IPS-20b (cell line): ENCODE data around the gene DCC.

Source experiments
- H3K27ac ChIP-seq: one replicate; pipeline ENCODE4 v1.5.1; 2013; ENCODE audit warnings: low read length
- H3K27me3 ChIP-seq: 2 replicates; pipeline ENCODE4 v1.6.1; 2013; ENCODE audit warnings: mild to moderate bottlenecking, low read length, inconsistent platforms; ENCODE audit not compliant: insufficient read depth
- H3K36me3 ChIP-seq: 2 replicates; pipeline ENCODE4 v1.6.1; 2013; ENCODE audit warnings: low read depth, mild to moderate bottlenecking, inconsistent platforms, low read length, moderate library complexity; ENCODE audit not compliant: insufficient read depth
- H3K4me1 ChIP-seq: 2 replicates; pipeline ENCODE4 v1.6.1; 2013; ENCODE audit warnings: mild to moderate bottlenecking, control low read depth, inconsistent platforms, low read length, moderate library complexity; ENCODE audit not compliant: insufficient read depth
- H3K4me3 ChIP-seq: 2 replicates; pipeline ENCODE4 v1.5.1; 2013; ENCODE audit warnings: mild to moderate bottlenecking, low read length, inconsistent platforms
- H3K9ac ChIP-seq: 2 replicates; pipeline ENCODE4 v1.6.1; 2013; ENCODE audit warnings: low read depth, mild to moderate bottlenecking, inconsistent platforms, low read length, moderate library complexity
- H3K9me3 ChIP-seq: 2 replicates; pipeline ENCODE4 v1.6.1; 2013; ENCODE audit warnings: mild to moderate bottlenecking, low read depth, low read length, inconsistent platforms; ENCODE audit not compliant: insufficient read depth

The DCC gene

GRCh38 chr18:52715421-52715820 is 375.4 kb downstream of the DCC start:
- H3K9me3 ChIP-seq = no peaks in the 10 kb centered on the region
- no peak overlapping the region for H3K27ac ChIP-seq
- H3K36me3 ChIP-seq = no peaks in the 10 kb centered on the region

DNA sequence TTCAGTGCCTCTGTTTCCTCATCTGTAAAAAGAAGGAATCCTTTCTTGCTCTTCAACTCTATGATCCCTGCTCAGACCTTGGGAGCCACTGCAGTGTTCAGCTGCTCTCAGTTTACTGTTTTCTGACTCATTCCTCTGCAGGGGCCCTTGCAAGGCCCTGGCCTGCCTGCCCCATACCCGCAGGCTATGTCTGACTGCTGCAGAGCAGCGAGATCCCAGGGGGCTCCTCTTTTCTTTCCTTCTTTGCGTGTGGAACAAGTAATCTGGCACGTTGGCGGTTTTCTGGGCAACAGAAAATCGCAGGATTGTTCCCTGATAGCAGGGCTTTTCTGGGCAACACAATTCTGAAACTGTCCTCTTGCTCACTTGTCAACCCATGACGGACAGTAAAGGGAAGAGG is 376.0 kb downstream of the DCC start:
- no peaks in the 10 kb centered on the region for H3K36me3 ChIP-seq
- no peak overlapping the region for H3K4me3 ChIP-seq
- H3K4me1 ChIP-seq = no peaks in the 10 kb centered on the region
- no peaks in the 10 kb centered on the region for H3K9me3 ChIP-seq
- no peak overlapping the region for H3K9ac ChIP-seq
- H3K27ac ChIP-seq = no peak overlapping the region
- no peaks in the 10 kb centered on the region for H3K27me3 ChIP-seq

More at GRCh38 chr18:52715421-52715820, 375.4 kb downstream of the DCC start:
- Histone ChIP-seq H3K27me3 (no peaks in the 10 kb centered on the region), H3K4me3 (no peak overlapping the region), H3K9ac (no peak overlapping the region), H3K4me1 (no peaks in the 10 kb centered on the region)

GRCh38 chr18:52716973-52717372 is 377.0 kb downstream of the DCC start:
- no peaks in the 10 kb centered on the region for H3K9me3 ChIP-seq
- H3K36me3 ChIP-seq = no peaks in the 10 kb centered on the region
- no peak overlapping the region for H3K27ac ChIP-seq
- no peak overlapping the region for H3K4me3 ChIP-seq
- no peaks in the 10 kb centered on the region for H3K4me1 ChIP-seq
- no peak overlapping the region for H3K9ac ChIP-seq
- no peaks in the 10 kb centered on the region for H3K27me3 ChIP-seq

GRCh38 chr18:52722904-52723303 is 382.9 kb downstream of the DCC start:
- H3K9me3 ChIP-seq = no peaks in the 10 kb centered on the region
- no peaks in the 10 kb centered on the region for H3K27me3 ChIP-seq
- no peak overlapping the region for H3K4me3 ChIP-seq
- H3K27ac ChIP-seq = no peak overlapping the region
- no peak overlapping the region for H3K9ac ChIP-seq
- H3K4me1 ChIP-seq = no peaks in the 10 kb centered on the region
- H3K36me3 ChIP-seq = no peaks in the 10 kb centered on the region

DNA sequence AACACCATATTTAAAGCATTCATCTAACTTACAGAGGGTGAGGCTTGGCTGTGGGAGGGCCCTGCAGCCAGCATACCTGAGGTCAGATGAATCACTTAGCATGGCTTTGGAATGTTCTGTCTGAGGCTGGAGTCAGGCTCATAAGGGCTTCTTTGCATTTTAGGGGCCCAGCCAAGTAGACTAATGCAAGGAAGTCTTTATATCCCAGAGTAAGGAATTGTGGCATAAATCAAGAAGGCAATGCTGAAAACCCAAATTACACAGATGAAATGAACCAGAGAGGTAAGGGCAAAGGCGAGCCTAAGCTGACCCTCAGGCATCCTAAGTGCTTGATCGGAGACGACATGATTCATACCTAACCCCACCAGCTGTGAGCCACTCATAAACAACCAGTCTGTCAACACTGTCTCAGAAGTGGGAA is 383.6 kb downstream of the DCC start:
- Histone ChIP-seq H3K4me1 (no peaks in the 10 kb centered on the region), H3K36me3 (no peaks in the 10 kb centered on the region), H3K9ac (no peak overlapping the region), H3K9me3 (no peaks in the 10 kb centered on the region), H3K27me3 (no peaks in the 10 kb centered on the region), H3K27ac (no peak overlapping the region), H3K4me3 (no peak overlapping the region)

- Histone ChIP-seq H3K27me3 (no peaks in the 10 kb centered on the region), H3K9ac (no peak overlapping the region), H3K27ac (no peak overlapping the region), H3K4me3 (no peak overlapping the region), H3K36me3 (no peaks in the 10 kb centered on the region), H3K4me1 (no peaks in the 10 kb centered on the region), H3K9me3 (no peaks in the 10 kb centered on the region)
Observed at GRCh38 chr18:52730972-52731619, 391.1 kb downstream of the DCC start.

DNA sequence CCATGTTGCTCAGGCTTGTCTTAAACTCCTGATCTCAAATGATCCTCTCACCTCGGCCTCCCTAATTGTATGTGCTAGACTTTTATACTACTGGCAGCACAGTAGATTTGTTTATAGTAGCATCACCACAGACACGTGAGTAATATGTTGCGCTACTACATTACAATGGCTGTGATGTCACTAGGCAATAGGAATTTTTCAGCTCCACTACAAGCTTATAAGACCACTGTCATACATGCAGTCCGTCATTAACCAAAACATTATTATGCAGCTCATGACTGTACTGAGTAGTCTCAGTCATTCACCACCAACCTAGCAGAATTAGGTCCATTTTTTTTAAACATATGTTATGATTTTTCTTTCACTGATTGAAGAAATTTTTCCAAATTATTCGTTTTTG is 398.9 kb downstream of the DCC start:
- H3K9ac ChIP-seq = no peak overlapping the region
- no peaks in the 10 kb centered on the region for H3K36me3 ChIP-seq
- H3K27me3 ChIP-seq = no peaks in the 10 kb centered on the region
- no peak overlapping the region for H3K27ac ChIP-seq
- no peak overlapping the region for H3K4me3 ChIP-seq
- no peaks in the 10 kb centered on the region for H3K9me3 ChIP-seq
- H3K4me1 ChIP-seq = no peaks in the 10 kb centered on the region

GRCh38 chr18:52746986-52747385 is 407.0 kb downstream of the DCC start:
- H3K4me3 ChIP-seq = no peak overlapping the region
- H3K9me3 ChIP-seq = no peaks in the 10 kb centered on the region
- H3K4me1 ChIP-seq = no peaks in the 10 kb centered on the region
- H3K9ac ChIP-seq = no peak overlapping the region
- H3K27ac ChIP-seq = no peak overlapping the region
- no peaks in the 10 kb centered on the region for H3K27me3 ChIP-seq
- H3K36me3 ChIP-seq = no peaks in the 10 kb centered on the region

DNA sequence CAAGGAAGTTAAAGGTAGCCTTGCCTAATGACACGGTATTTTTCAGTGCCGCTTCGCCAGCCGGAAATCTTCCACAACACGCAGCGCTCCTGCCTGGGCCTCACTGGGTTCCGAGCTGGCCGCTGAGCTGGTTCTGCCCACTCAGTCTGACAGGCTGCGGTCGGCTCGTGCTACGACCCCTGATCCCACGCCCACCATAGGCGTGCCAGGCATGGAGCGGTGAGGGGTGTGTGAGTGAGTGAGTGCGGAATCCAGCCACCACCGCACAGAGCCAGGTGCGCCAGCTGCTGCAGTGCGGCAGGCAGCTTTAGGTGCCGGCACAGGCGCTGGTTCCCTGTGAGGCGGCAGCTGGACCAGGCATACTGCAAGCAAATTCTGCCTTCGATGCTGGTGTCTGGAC is 407.9 kb downstream of the DCC start:
- Histone ChIP-seq H3K4me3 (no peak overlapping the region), H3K9me3 (no peaks in the 10 kb centered on the region), H3K9ac (no peak overlapping the region), H3K4me1 (no peaks in the 10 kb centered on the region), H3K27ac (no peak overlapping the region), H3K36me3 (no peaks in the 10 kb centered on the region), H3K27me3 (no peaks in the 10 kb centered on the region)

DNA sequence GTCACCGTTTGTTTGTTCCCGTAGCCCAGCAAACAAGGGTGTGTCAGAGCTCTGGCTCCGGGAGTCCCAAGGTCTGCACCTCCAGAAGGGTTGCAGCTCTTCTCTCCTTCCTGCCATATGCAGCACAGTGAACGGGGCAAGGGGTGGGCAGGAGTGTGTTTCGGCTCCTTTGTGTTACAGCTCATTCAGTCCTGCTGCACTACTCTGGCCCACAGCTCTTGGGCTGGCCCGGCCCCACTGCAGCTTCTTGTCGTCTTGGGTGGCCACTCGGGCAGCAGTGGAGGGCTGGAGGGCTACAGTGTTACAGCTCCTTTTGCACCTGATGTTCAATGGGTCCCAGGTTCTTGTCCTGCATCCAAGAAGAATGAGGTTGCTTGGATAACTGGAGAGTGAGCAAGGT is 408.3 kb downstream of the DCC start:
- H3K4me3 ChIP-seq = no peak overlapping the region
- no peaks in the 10 kb centered on the region for H3K36me3 ChIP-seq
- H3K9ac ChIP-seq = no peak overlapping the region
- no peaks in the 10 kb centered on the region for H3K4me1 ChIP-seq
- H3K27me3 ChIP-seq = no peaks in the 10 kb centered on the region
- no peak overlapping the region for H3K27ac ChIP-seq
- no peaks in the 10 kb centered on the region for H3K9me3 ChIP-seq

GRCh38 chr18:52749542-52749941 is 409.5 kb downstream of the DCC start:
- Histone ChIP-seq H3K27ac (no peak overlapping the region), H3K36me3 (no peaks in the 10 kb centered on the region), H3K27me3 (no peaks in the 10 kb centered on the region), H3K4me1 (no peaks in the 10 kb centered on the region), H3K4me3 (no peak overlapping the region), H3K9ac (no peak overlapping the region), H3K9me3 (no peaks in the 10 kb centered on the region)

GRCh38 chr18:52750995-52751394 is 411.0 kb downstream of the DCC start:
- Histone ChIP-seq H3K36me3 (no peaks in the 10 kb centered on the region), H3K4me3 (no peak overlapping the region), H3K27me3 (no peaks in the 10 kb centered on the region), H3K9ac (no peak overlapping the region), H3K4me1 (no peaks in the 10 kb centered on the region), H3K9me3 (no peaks in the 10 kb centered on the region), H3K27ac (no peak overlapping the region)
